GM21737 (cell line): Measurements from ENCODE around the gene IL12RB1.

Experiments
- ATAC-seq: cut with Tn5 transposase; IDR thresholded peaks from one replicate; pipeline ENCODE4 v1.9.1; 2021; ENCODE audit warnings: mild to moderate bottlenecking, moderate library complexity; ENCODE audit not compliant: unreplicated experiment

The IL12RB1 gene

GRCh38 chr19:18013210-18014111 is 73.3 kb downstream of the IL12RB1 start:
- no peak for ATAC-seq

DNA sequence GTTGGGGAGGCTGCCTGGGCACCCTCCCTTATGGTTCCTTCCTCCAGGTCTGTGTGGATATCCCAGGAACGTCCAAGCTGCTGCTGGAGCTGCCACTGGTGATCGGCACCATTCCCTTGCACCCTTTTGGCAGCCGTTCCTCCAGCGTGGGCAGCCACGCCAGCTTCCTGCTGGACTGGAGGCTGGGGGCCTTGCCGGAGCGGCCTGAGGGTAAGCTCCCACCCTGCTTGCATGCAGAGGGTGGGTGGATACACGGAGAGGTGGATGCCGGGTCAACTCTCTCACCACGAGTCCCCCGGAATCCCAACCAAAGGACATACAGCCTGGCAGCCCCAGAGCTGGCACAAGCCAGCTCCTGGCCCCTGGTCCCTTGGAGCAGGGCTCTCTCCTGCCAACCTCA is 76.6 kb downstream of the IL12RB1 start:
- no peak for ATAC-seq

DNA sequence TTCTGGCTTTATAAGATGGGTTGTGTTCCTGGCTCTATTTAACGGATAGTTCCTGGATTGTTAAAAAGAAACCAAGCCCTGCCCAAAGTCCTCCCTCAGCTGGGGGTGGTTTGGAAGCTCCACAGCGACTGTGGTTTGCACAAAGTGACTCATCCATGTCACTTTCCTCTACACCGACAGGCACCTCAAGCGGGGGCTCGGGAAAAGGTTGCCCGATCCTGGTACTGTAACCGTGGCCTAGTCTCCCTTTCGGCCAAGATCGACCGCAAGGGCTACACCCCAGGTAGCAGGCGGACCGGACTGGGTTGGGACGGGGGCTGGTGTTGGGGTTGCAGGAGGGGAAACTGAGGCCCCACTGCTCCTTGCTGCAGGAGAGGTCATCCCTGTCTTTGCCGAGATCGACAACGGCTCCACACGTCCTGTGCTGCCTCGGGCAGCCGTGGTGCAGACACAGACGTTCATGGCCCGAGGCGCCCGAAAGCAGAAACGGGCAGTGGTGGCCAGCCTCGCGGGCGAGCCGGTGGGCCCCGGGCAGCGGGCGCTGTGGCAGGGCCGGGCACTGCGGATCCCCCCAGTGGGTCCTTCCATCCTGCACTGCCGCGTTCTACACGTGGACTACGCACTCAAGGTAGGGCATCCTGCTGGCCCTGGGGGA is 77.2 kb downstream of the IL12RB1 start:
- no peak for ATAC-seq
